Loucy (cell line): ENCODE measurements around the gene GFPT2.

Source experiments
- CTCF ChIP-seq: fragments of 200-600 bp; sonication (generic); conservative IDR thresholded peaks from 2 replicates; pipeline ENCODE4 v1.5.1; 2014; ENCODE audit warnings: mild to moderate bottlenecking, antibody characterized with exemption, low read length
- EZH2phosphoT487 ChIP-seq: fragments of 200-600 bp; IDR thresholded peaks from 2 replicates; pipeline ENCODE4 v1.6.1; 2018; ENCODE audit warnings: antibody characterized with exemption, mild to moderate bottlenecking, moderate library complexity, borderline replicate concordance

GRCh38 chr5:180289433-180289832 lies 63.7 kb downstream of the GFPT2 start:
- TF ChIP-seq CTCF (no peak), EZH2phosphoT487 (no peak)
